Liver (tissue), 9 donors: ENCODE results near the gene RAC2. TPM values are rescaled to one million over a fixed set of nuclear protein-coding genes. Genes with fewer than 3 reads are reported as not detected.

Source experiments
- DNase-seq: peaks from one replicate; pipeline ENCODE4 v3.0.0-alpha.2; 2017; ENCODE audit warnings: low spot score
- H3K27ac ChIP-seq, 2 donors: one replicate each; pipeline ENCODE4 v1.7.0; 2013; ENCODE audit warnings: inconsistent platforms in 2 of 2, low read length in 2 of 2, control low read depth in 1 of 2, low read depth in 1 of 2, mild to moderate bottlenecking in 1 of 2
- H3K27me3 ChIP-seq, 4 donors: one replicate each; pipeline versions ENCODE4 v1.6.1 to v1.7.0; 2013; ENCODE audit warnings: low read length in 3 of 4, inconsistent platforms in 1 of 4, mild to moderate bottlenecking in 1 of 4, moderate library complexity in 1 of 4; ENCODE audit not compliant: control insufficient read depth in 4 of 4, insufficient read depth in 4 of 4
- H3K36me3 ChIP-seq, 4 donors: one replicate each; pipeline versions ENCODE4 v1.6.1 to v1.7.0; 2013; ENCODE audit warnings: low read length in 3 of 4, mild to moderate bottlenecking in 3 of 4, low read depth in 1 of 4, moderate library complexity in 1 of 4; ENCODE audit not compliant: control insufficient read depth in 4 of 4, insufficient read depth in 3 of 4
- H3K4me1 ChIP-seq, 4 donors: one replicate each; pipeline versions ENCODE4 v1.6.1 to v1.7.0; 2013; ENCODE audit warnings: low read length in 3 of 4, mild to moderate bottlenecking in 3 of 4, moderate library complexity in 1 of 4; ENCODE audit not compliant: control insufficient read depth in 4 of 4, insufficient read depth in 4 of 4
- H3K4me3 ChIP-seq, 3 donors: one replicate each; pipeline versions ENCODE4 v1.6.1 to v1.7.0; 2013; ENCODE audit warnings: low read length in 3 of 3, control low read depth in 1 of 3, low read depth in 1 of 3, mild to moderate bottlenecking in 1 of 3
- H3K9ac ChIP-seq, 2 donors: one replicate each; pipeline ENCODE4 v1.7.0; 2013; ENCODE audit warnings: low read length in 2 of 2, mild to moderate bottlenecking in 2 of 2, moderate library complexity in 2 of 2, control low read depth in 1 of 2, low read depth in 1 of 2
- H3K9me3 ChIP-seq, 4 donors: one replicate each; pipeline versions ENCODE4 v1.6.1 to v1.7.0; 2013; ENCODE audit warnings: low read length in 3 of 4; ENCODE audit not compliant: control insufficient read depth in 4 of 4
- ATF3 ChIP-seq: IDR thresholded peaks from 2 replicates; pipeline ENCODE4 v1.6.1; 2016; ENCODE audit warnings: antibody characterized with exemption
- CTCF ChIP-seq: fragments of 150-350 bp; IDR thresholded peaks from 2 replicates; pipeline ENCODE4 v1.5.1; 2017; ENCODE audit warnings: improper control_type of control experiment, low read depth, low read length; ENCODE audit not compliant: missing input control
- EGR1 ChIP-seq, 2 donors: IDR thresholded peaks; 2 replicates each; pipeline ENCODE4 v1.6.1; 2016 to 2018; ENCODE audit warnings: antibody characterized with exemption in 2 of 2, low read depth in 2 of 2
- FOXA1 ChIP-seq: IDR thresholded peaks from 2 replicates; pipeline ENCODE4 v1.6.1; 2016; ENCODE audit warnings: antibody characterized with exemption
- FOXA2 ChIP-seq: IDR thresholded peaks from 2 replicates; pipeline ENCODE4 v1.6.1; 2016; ENCODE audit warnings: antibody characterized with exemption
- GABPA ChIP-seq, 2 donors: IDR thresholded peaks in 1 of 2; conservative IDR thresholded peaks in 1 of 2; 2 replicates each; pipeline ENCODE4 v1.6.1; 2016; ENCODE audit warnings: antibody characterized with exemption in 2 of 2, mild to moderate bottlenecking in 1 of 2, moderate library complexity in 1 of 2
- HNF4A ChIP-seq, 2 donors: conservative IDR thresholded peaks; 2 replicates each; pipeline ENCODE4 v1.6.1; 2016; ENCODE audit warnings: antibody characterized with exemption in 2 of 2, mild to moderate bottlenecking in 2 of 2
- HNF4G ChIP-seq: IDR thresholded peaks from 2 replicates; pipeline ENCODE4 v1.6.1; 2016; ENCODE audit warnings: antibody characterized with exemption
- JUND ChIP-seq, 2 donors: IDR thresholded peaks; 2 replicates each; pipeline ENCODE4 v1.6.1; 2016; ENCODE audit warnings: antibody characterized with exemption in 2 of 2
- MAX ChIP-seq: IDR thresholded peaks from 2 replicates; pipeline ENCODE4 v1.6.1; 2016; ENCODE audit warnings: antibody characterized with exemption
- NR2F2 ChIP-seq: IDR thresholded peaks from 2 replicates; pipeline ENCODE4 v1.6.1; 2016; ENCODE audit warnings: antibody characterized with exemption
- RAD21 ChIP-seq, 2 donors: IDR thresholded peaks; 2 replicates each; pipeline ENCODE4 v1.6.1; 2016; ENCODE audit warnings: antibody characterized with exemption in 2 of 2, mild to moderate bottlenecking in 2 of 2
- RXRA ChIP-seq, 2 donors: IDR thresholded peaks; 2 replicates each; pipeline ENCODE4 v1.6.1; 2017 to 2018; ENCODE audit warnings: antibody characterized with exemption in 2 of 2, mild to moderate bottlenecking in 1 of 2
- SP1 ChIP-seq: IDR thresholded peaks from 2 replicates; pipeline ENCODE4 v1.6.1; 2018; ENCODE audit warnings: antibody characterized with exemption, mild to moderate bottlenecking
- TAF1 ChIP-seq: conservative IDR thresholded peaks from 2 replicates; pipeline ENCODE4 v1.6.1; 2016; ENCODE audit warnings: antibody characterized with exemption, mild to moderate bottlenecking
- YY1 ChIP-seq: IDR thresholded peaks from 2 replicates; pipeline ENCODE4 v1.6.1; 2016; ENCODE audit warnings: antibody characterized with exemption, mild to moderate bottlenecking
- ZBTB33 ChIP-seq: IDR thresholded peaks from 2 replicates; pipeline ENCODE4 v1.6.1; 2016; ENCODE audit warnings: antibody characterized with exemption
- WGBS: extraction: QIAGEN DNeasy Blood & Tissue Kit; methylation state at CpG from one replicate; pipeline ENCODE4 v1.1.7; 2013; 5-methylcytosine and 5-hydroxymethylcytosine counted together
- polyA plus RNA-seq, 2 donors: library from polyadenylated mRNA; stranded (reverse) in 1 of 2; unstranded in 1 of 2; fragments of 200-250 nt in 1 of 2; fragments of >200 nt in 1 of 2; fragmentation: Nextera tagmentation in 1 of 2; extraction: Ambion mirVana in 1 of 2; gene quantifications; one replicate each; pipeline versions ENCODE4 v1.2.1 to v1.2.3, GENCODE V29; 2013 to 2015
- total RNA-seq, 2 donors: library from RNA; depleted of rRNA; stranded (reverse); fragments of >200 nt; gene quantifications; one replicate each; pipeline ENCODE4 v1.2.3, GENCODE V29; 2014
- TF ChIP-seq, protein P1 (sequence below): IDR thresholded peaks from 2 replicates; pipeline ENCODE4 v1.6.1; 2016; ENCODE audit warnings: antibody characterized with exemption, mild to moderate bottlenecking
- donor health status: healthy.
- donor health status: healthy.
- donor health status: healthy.
- donor health status: healthy.
- donor health status: healthy.

Gene RAC2
- total and polyA plus RNA-seq, 4 donors = 4.0 to 15.0 (median 7.4) TPM

DNA sequence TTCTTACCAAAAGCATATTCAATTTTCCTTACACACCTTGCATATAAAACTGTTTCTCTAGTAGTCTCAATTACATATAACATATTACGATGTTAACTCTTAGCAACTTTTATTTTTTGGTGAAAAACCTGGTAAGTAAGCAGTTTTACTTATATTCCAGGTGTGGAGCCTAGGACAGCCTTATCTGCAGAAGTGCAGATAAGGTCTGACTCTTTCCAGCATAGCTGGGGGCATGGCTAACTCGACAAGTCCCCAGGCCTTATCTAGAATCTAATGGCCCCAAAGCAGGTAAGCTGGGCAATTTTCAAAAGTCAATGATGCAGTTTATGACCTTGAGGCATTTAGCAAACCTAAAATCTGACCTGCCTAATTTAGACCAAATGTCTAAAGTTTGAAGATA is 51.9 kb downstream of the RAC2 start:
- H3K27ac ChIP-seq = no peak overlapping the region
- TF ChIP-seq TAF1 = no peak
- TF ChIP-seq ATF3 = no peak
- TF ChIP-seq SP1 = no peak
- no peak for TF ChIP-seq JUND (IDR thresholded peaks at IDR 0.05)
- TF ChIP-seq MAX = no peak
- H3K4me1 ChIP-seq = peaks cover 12 to 38% (median 29%) of the 10 kb centered on the region in 4 donors

DNA sequence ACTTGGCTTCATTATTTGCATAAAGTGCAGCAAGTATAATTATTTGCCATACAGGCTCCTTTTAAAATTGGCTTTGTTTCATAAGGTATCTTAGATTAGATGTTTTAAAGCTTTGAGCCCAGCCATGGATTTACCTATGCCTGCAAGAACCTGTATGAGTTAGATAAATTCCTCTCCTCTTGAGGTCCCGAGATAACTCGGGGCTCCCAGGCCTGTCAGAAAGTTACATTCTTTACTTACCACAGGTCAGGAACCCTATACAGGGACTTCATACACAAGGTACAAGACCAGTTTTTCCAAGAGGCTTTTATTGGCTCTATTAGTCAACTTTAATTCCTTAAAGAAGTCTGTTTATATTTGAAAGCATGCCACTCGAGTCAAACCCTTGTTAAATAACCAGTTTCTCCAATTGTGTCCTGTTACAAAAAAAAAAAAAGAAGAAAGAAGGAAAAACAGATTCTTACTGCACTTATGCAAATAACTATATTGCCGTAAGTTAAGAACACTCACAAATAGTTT is 53.7 kb downstream of the RAC2 start:
- no peak overlapping the region for H3K27ac ChIP-seq
- H3K4me1 ChIP-seq = peaks cover 7 to 31% (median 16%) of the 10 kb centered on the region in 4 donors
- 71% methylated on average over 4 of the region's 4 CpGs for WGBS
- H3K36me3 ChIP-seq = peaks cover 0 to 4% (median 0%) of the 10 kb centered on the region in 4 donors
- no peaks in the 10 kb centered on the region for H3K27me3 ChIP-seq
- TF ChIP-seq HNF4A (conservative IDR thresholded peaks at IDR 0.05) (no peak), SP1 (no peak), NR2F2 (no peak), FOXA1 (no peak), RAD21 (IDR thresholded peaks at IDR 0.05) (no peak), TAF1 (no peak), MAX (no peak), HNF4G (no peak), CTCF (no peak), EGR1 (IDR thresholded peaks at IDR 0.05; ENCODE audit: low read depth in 2 of 2) (no peak), ZBTB33 (no peak), RXRA (IDR thresholded peaks at IDR 0.05) (no peak), GABPA (IDR thresholded peaks at IDR 0.05 in 1 of 2, conservative IDR thresholded peaks at IDR 0.05 in 1 of 2) (no peak), ATF3 (no peak), FOXA2 (no peak), YY1 (no peak), JUND (IDR thresholded peaks at IDR 0.05) (no peak)
- TF ChIP-seq, protein P1, sequence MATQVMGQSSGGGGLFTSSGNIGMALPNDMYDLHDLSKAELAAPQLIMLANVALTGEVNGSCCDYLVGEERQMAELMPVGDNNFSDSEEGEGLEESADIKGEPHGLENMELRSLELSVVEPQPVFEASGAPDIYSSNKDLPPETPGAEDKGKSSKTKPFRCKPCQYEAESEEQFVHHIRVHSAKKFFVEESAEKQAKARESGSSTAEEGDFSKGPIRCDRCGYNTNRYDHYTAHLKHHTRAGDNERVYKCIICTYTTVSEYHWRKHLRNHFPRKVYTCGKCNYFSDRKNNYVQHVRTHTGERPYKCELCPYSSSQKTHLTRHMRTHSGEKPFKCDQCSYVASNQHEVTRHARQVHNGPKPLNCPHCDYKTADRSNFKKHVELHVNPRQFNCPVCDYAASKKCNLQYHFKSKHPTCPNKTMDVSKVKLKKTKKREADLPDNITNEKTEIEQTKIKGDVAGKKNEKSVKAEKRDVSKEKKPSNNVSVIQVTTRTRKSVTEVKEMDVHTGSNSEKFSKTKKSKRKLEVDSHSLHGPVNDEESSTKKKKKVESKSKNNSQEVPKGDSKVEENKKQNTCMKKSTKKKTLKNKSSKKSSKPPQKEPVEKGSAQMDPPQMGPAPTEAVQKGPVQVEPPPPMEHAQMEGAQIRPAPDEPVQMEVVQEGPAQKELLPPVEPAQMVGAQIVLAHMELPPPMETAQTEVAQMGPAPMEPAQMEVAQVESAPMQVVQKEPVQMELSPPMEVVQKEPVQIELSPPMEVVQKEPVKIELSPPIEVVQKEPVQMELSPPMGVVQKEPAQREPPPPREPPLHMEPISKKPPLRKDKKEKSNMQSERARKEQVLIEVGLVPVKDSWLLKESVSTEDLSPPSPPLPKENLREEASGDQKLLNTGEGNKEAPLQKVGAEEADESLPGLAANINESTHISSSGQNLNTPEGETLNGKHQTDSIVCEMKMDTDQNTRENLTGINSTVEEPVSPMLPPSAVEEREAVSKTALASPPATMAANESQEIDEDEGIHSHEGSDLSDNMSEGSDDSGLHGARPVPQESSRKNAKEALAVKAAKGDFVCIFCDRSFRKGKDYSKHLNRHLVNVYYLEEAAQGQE = no peak
- DNase-seq = no peak
- no peaks in the 10 kb centered on the region for H3K9me3 ChIP-seq
- H3K4me3 ChIP-seq = no peak overlapping the region
- H3K9ac ChIP-seq = no peak overlapping the region

More for the DNA sequence above, 51.9 kb downstream of the RAC2 start:
- Histone ChIP-seq H3K4me3 (no peak overlapping the region), H3K9ac (no peak overlapping the region), H3K36me3 (peaks cover 0 to 4% (median 0%) of the 10 kb centered on the region in 4 donors), H3K27me3 (no peaks in the 10 kb centered on the region), H3K9me3 (no peaks in the 10 kb centered on the region)
- no peak for DNase-seq
- WGBS = 81% methylated on average over 2 of the region's 2 CpGs
